ENCODE results near the gene LRRC4C.

The LRRC4C gene

DNA sequence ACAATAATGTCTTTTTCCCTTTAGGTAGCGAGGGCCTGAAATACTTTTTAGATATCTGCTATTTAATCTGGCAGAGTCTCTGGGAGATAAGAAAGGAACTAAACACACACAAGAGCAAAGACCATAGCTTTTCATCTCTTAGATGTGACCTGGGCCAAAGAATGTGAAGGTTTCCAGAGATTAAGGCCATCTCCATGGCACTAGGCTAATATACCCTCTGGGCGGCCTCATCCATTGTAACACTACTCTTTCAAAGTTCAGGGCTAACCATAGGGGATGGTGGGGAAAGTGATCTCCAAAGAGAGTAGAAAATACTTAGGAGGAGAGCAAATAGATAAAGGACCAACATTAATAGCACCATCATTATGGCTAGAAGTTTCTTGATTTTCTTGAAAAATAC is 326.4 kb downstream of the LRRC4C start:
- FAIRE-seq (no peak), DNase-seq (ENCODE audit: low spot score) (no peak)

DNA sequence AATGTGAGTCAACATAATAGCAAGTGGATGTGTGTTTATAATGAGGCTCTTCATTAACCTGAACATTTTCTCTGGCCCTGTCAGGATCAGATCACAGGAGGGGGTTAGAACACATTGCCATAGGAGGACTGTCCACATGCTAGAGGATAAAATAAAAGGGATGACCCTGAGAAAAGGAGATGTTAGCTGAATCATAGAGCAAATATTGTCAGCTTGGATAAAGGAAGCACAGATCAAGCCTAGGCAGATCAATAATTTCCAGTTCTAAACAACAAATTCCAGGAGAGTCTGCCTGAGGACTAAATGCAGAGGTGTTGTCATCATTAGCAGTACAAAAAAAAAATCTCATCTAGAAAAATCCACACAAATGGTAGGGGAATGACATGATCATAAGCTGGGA is 337.9 kb downstream of the LRRC4C start:
- DNase-seq (ENCODE audit: low spot score): no peak
- FAIRE-seq: no peak

DNA sequence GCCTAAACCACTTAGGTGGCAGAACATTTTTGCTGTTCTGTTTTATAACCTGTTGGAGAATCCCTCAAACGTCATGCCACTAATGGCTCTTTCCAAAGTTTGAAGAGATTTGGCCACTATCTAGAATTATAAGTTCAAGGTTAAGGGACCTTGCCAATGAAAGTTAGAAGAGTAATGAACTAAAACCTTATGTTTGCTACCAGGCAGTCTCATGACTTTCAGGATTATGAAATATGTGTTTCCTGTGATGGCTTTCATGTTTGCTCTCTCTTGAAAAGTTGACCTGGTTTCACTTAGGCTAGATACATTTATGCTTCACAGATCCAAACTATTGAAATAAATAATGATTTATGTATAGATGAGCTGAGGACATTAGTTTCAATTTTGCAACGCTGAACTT is 340.0 kb downstream of the LRRC4C start:
- no peak for DNase-seq (ENCODE audit: low spot score)
- FAIRE-seq: no peak

DNA sequence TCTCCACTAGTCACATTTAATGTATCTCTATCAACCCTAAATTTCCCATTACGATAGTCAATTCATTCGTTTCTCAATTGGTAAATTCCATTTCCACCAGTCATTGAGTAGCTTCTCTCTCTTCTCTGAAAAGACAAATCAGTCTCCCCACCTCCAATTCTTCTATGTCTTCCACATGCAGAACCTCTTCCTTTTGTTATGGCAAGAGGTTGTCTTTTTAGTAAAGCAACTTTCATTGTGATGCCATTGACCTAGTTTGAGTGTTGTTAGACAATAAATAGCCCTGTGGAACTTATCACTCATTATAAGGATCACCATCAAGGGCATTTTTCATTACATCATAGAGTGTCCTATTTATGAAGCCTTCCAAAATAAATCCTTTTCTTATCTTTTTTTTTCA is 340.9 kb downstream of the LRRC4C start:
- DNase-seq (ENCODE audit: low spot score) (no peak), FAIRE-seq (no peak)

DNA sequence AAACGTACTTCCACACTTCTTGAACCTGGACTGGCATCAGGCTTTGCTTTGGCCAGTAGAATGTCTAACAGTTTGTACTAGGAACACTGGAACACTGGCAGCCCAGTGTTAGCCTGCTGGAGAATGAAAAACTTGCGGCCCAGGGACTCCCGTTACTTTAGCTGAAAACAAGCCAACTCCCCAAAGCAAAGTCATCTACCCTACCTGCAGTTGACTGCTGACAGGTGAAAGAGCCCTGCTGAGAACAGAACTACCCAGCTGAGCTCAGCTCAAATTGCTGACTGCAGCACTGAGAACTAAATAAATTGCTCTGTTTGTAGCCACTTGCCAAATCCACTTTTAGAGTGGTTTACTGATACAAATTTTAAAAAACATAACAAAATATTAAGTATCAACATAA is 342.5 kb downstream of the LRRC4C start:
- DNase-seq (ENCODE audit: low spot score) (no peak), FAIRE-seq (no peak)

DNA sequence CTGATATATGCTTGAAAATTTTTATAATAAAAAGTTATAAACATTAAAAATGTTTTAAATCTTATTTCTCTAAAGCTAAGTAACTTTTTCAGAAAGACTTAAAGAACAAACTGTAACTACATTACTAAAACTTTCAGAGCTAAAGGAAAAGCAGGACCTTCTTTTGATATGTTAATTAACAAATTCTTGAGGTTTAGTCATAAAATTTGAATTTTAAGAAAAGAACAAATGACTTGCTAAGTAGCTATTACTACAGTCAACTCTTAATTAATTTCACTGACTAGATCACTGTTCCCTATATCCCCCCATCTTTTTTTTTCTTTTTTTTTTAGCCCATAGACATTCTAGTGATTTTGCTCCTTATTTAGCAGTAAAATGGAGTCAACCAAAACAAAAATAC is 344.4 kb downstream of the LRRC4C start:
- FAIRE-seq (no peak), DNase-seq (ENCODE audit: low spot score) (no peak)

DNA sequence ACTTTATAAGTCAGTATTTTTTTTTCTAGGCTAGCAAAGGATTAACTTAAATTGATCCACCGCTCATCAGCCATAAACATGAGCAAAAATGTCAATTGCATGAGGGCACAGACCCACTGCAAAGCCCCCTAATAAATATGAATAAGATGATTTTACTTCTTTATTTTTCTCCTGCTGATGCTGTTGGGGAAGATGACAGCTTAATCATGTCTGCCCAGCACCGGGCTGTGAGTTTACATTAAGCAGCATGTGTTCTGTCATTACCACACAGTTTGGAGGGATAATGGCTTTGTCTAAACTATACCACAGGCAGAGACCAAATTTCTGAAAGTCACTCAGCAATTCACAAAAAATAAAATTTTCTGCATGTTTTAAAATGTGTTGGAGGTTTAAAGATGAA is 346.3 kb downstream of the LRRC4C start:
- DNase-seq (ENCODE audit: low spot score) (no peak), FAIRE-seq (no peak)

DNA sequence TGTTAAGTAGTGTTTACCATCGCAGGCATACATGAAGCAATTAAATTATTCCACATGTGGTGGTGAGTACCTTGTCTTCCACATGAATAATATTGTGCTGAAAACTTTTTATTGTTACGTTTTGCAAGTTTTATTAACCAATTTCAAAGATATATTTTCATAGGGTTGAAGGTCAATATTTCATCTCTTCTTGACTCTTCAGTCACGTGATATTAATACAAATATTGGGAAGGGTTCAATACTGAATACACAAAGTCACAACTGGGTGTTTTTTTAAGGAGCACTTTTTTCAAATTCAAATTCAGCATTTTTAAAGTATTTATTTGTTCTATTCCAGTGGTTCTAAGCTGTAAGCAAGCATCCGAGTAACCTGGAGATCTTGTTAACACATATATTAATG is 348.9 kb downstream of the LRRC4C start:
- no peak for DNase-seq (ENCODE audit: low spot score)
- no peak for FAIRE-seq

DNA sequence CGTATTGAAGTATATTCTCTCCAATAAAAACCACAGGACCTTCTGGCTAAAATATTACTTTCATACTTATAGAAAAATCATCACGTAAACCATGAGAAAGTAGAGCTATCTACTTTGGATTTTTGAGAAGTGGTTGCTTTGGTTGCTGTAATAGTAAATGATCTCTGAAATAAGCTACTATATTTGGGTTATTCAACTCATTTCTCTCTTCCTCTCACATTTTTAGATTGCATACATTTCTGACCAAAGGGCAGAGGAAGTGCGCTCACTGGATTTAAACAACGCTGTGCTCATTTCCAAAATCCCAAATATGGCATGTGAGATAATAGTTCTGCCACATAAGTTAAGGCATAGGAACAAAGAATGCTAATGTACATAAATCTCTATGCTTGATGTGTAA is 357.0 kb downstream of the LRRC4C start:
- FAIRE-seq: no peak
- DNase-seq (ENCODE audit: low spot score): no peak

DNA sequence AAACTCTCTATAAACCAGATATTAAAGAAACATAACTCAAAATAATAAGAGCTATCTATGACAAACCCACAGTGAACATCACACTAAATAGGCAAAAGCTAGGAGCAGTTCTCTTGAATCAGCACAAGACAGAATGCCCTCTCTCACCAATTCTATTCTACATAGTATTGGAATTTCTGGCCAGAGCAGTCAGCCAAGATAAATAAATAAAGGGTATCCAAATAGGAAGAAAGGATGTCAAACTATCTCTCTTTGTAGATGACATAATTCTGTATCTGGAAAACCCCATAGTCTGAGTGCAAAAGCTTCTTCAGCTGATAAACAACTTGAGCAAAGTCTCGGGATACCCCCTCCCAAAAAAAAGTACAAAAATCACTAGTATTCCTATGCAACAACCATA is 359.8 kb downstream of the LRRC4C start:
- DNase-seq (ENCODE audit: low spot score) (no peak), FAIRE-seq (no peak)

DNA sequence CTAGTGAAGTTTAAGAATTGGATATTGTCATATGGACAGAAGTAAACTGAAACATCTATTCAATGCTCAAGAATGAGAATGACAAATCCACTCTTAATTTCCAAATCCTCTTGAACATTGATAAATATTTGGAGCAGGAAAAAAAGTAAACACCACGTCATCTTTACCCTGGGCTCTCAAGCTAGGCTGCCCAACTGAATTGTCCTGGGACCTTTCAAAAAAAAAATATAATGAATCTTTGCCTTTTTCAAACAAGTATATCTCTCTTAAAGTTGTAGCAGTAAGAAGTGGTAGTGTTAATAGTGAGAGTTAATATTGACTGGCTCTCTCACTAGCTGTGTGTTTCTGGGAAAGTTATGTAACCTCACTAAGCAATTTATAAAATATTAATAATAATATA is 374.3 kb downstream of the LRRC4C start:
- DNase-seq (ENCODE audit: low spot score) (no peak), FAIRE-seq (no peak)

DNA sequence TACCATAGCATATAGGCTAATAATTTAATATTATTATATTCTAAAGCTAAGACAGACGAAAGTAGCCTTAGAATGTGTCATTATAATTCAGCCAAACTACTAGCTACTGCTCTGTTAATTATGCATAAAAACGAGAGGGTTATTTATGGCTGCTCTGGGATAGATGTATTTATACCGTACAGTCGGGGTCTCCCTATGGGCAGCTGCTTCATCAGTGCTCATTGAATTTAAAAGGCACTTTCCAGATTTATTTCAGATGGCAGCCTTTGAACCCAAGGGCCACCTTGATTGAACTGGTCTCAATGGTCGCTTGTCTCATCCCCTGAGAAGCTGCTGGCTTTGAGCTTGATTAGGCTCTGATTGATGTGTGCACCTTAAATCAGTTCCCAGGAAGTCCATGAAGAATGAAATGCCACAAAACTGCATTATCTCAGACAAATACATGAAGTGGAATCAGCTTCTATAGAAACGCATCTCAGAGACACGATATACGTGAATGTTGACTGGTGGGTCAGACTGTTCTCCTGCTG is 377.6 kb downstream of the LRRC4C start:
- FAIRE-seq: no peak
- no peak for DNase-seq (ENCODE audit: low spot score)

DNA sequence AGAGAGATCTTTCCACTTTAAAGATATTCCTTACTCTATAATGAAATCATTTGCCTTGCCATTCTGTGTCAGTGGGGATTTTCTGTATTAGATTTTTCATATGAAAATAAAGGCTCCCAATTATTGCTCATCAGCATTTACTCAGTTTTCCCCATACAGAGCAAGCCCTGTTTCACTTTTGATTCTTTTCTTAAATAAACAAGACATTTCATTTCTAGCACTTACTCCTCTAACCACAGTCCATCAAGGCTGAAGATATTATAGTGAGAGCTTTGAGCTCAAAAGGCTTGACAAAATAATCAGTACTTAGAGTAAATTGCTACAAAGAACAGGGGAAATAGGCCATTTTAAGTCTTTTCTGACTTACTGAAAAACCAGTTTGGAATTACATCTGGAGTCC is 385.1 kb downstream of the LRRC4C start:
- DNase-seq (ENCODE audit: low spot score) (no peak), FAIRE-seq (no peak)

DNA sequence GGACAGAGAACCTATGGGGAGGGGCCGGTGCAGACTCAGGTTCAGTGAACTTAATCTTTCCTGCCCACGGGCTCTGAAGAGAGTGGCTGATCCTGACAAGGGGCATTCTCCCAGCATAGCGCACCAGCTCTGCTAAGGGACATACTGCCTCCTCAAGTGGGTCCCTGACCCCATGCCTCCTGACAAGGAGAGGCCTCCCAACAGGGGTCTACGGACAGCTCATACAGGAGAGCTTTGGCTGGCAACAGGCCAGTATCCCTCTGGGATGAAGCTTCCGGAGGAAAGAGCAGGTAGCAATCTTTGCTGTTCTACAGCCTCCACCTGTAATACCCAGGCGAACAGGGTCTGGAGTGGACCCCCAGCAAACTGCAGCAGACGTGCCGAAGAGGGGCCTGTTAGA is 394.0 kb downstream of the LRRC4C start:
- DNase-seq (ENCODE audit: low spot score) (no peak), FAIRE-seq (no peak)

DNA sequence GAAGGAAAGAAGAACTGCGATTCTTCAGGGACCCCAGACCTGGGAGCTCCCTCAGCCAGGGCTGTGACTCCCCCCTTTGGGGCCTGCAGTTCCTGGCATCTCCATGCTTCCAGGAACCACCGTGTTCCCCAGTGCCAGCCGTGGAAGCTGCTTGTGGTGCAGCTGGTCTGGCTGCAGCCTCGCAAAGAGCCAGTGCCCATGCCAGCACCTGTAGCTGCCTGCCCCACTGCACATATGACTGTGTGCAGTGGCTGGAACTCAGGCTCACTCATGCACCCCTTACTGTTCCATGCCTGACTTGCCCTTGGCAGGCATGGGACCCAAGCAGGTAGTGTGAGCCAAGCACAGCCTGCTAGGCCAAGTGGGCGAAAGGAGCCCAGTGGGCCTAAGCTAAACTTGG is 401.3 kb downstream of the LRRC4C start:
- FAIRE-seq (no peak), DNase-seq (ENCODE audit: low spot score) (no peak)

DNA sequence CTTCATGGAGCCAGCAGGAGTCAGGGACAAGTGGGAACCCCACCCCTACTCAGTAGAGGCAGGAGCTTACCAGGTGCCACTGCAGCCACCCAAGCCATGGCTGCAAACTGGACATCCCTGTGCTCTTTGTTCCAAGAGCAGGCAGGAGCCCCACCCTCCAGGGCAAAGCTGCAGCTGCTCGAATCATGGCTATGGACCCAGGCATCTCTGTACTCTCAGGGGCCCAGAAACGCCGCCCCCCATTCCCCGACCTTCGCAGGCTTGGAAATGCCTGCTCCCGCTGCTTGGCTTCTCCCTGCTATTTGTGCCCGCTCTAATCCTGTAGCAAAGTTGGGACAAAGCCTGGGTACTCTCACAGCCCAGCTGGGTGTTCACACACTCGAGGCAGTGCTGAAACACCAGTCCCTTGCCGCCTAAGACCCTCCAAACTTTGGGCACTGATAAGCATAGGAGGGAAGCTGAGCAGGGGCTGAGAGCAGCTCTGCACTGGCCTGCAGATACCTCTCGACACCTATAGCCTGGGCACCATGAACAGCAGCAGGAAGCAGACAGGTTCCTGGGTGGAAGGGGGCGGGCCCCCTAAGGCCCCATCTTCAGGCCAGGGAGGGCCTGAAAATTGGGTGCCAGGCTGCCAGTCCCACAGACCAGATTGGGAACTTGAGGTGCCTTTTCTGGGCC is 402.4 kb downstream of the LRRC4C start:
- FAIRE-seq: no peak

DNA sequence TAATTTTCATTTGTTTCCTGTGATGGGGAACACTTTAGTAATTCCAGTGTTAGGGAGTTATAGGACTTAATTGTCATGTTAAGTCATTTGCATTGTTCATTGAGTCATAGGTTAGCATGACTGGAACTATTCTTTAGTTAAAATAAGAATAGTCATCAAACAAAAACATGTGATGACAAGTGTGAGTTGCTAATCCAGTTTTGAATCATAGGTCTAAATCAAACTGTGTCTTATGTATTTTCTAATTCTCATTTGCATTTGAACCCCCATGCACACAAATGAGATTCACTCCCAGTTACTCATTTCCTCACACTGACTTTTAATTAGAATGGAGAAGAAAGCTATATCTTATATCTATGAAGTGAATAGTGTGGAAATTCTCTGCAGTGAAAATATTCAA is 405.6 kb downstream of the LRRC4C start:
- DNase-seq (ENCODE audit: low spot score) (no peak), FAIRE-seq (no peak)

More for the DNA sequence above, 402.4 kb downstream of the LRRC4C start:
- DNase-seq (ENCODE audit: low spot score): no peak

DNA sequence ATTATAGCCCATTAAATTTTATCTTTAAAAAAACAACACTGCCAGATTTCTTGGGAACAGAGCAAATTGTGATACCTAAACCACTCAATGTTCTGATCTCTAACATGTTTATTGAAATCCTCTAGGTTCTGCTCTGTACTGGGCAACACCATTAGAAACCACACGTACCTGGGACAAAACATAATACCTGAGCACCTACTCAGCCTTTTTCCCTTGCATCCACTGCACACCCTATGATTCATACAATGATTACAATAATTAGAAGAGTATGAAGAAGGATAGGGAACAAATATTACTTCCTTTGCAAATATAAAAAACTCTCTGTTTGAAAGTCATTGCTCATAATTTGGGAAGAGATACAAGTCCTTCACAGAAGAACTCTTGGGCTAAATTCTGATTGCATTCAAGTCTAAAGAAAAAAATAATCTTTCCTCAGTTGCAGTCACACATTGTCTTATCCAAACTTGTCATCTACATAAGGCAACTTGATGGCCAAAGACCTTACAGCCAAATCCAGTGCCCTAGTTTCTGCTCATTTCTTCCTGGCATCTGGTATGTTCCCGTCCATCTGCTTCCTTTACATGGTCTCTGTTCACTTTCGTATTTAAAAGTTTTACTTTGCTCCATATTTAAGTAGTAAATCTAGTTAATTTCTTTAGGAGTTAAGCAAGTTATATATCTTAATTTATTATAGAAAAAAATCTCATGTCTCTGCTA is 407.4 kb downstream of the LRRC4C start:
- DNase-seq (ENCODE audit: low spot score) (no peak), FAIRE-seq (no peak)

DNA sequence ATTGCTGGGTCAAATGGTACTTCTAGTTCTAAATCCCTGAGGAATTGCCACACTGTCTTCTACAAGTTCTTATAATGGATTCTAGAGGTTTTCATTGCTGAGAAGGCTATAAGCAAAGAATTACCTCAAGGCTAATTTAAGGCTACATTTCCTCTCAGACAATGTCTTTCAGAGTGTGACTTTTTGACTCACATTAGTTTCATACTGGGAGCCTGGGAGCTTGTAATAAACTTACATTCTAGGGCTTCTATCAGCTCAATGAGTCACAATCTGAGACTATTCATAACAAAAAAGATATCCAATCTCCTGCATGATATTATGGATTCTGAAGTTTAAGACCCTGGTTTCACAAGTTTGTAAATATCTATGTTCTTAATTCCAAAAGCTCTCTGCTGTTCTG is 408.7 kb downstream of the LRRC4C start:
- DNase-seq (ENCODE audit: low spot score) (no peak), FAIRE-seq (no peak)

DNA sequence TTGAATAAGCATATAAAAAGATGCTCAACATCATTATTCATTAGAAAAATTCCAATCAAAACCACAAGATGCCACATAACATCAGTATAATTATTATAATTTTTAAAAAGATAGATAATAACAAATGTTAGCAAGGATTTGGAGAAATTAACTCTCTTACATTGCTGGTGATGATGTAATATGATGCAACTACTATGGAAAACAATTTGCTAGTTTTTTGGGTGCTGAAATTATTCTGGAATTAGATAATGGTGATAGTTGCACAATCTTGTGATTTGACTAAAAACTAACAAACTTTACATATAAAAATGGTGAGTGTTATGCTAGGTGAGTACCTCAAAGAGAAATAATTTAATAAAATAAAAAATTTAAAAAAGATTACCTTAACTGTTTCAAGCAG is 412.2 kb downstream of the LRRC4C start:
- FAIRE-seq: no peak
- no peak for DNase-seq (ENCODE audit: low spot score)

DNA sequence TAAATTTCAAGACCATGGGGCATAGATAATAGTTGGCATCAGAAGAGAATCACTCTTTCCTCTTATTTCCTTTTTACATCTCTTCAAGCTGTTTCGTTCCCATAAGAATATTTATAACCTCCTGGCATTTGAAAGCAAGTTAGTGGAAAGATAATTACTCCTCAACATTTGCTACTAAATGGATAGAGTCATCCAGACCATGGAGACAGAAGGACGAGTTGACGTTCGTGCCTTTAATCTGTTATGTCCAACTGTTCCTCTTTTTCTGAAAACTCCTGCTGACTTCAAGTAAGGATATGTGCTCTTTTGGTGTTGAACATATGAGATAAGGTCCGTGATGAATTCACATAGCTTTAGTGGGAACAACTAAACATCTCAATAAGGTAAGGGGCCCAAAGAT is 414.2 kb downstream of the LRRC4C start:
- no peak for FAIRE-seq
- DNase-seq (ENCODE audit: low spot score): no peak

DNA sequence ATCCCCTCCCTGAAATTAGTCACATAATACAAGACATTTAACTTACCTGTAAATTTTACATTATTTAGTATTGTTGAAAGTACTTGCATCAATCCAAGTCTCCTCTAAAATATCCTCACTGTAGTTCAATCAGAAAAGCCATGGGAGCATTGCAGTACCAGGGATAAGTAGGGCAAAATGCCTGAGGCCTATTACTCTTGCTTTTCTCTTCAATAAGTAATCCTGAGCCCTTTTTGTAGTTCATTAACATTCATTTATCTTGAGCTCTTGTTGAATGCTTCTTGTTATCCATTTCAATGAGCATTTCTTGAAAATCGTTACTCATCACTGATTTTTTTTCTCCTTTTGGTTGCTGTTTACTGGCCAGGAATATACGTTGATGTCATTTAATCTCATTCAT is 414.7 kb downstream of the LRRC4C start:
- no peak for DNase-seq (ENCODE audit: low spot score)
- FAIRE-seq: no peak

DNA sequence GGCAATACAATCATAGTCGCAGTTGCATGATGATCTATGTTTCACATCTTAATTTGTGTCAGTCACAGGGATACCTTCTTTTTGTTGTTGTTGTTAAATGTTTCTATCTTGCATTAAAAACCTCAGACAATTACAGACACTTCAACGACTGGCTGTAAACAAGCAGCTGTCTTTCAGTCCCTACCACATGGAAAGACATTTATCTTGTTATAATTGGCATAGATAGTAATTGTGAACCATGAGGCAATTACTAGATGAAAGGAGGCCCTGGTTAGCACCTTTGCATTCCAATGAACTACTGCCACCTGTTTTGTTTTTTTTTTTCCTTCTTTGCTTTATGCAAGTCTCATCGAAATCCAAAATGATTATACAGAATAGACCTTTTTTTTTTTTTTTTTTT is 416.8 kb downstream of the LRRC4C start:
- FAIRE-seq (no peak), DNase-seq (ENCODE audit: low spot score) (no peak)
